Immature natural killer cell (primary cell): Measurements from ENCODE around the gene REEP1. TPM values are rescaled to one million over a fixed set of nuclear protein-coding genes. Genes with fewer than 3 reads are reported as not detected.
"Not testable (repeated sequence)": the region's sequence is repeated elsewhere in the genome, so short reads cannot be mapped to it uniquely, and the experiment has no call there.

Experiments
- DNase-seq, 3 donors: peaks; one replicate each; pipeline ENCODE4 v3.0.0; 2022; ENCODE audit warnings: mixed read lengths in 1 of 3
- H3K27ac Mint-ChIP-seq, 6 donors: one replicate each; pipeline ENCODE4 v1.8.0; 2020; ENCODE audit warnings: mixed read lengths in 6 of 6, mild to moderate bottlenecking in 5 of 6, inconsistent platforms in 4 of 6, moderate library complexity in 3 of 6
- H3K27me3 Mint-ChIP-seq, 3 donors: one replicate each; pipeline ENCODE4 v1.8.0; 2020 to 2021; ENCODE audit warnings: low read depth in 3 of 3, mild to moderate bottlenecking in 3 of 3, mixed read lengths in 3 of 3, moderate library complexity in 3 of 3, inconsistent platforms in 1 of 3
- H3K36me3 Mint-ChIP-seq, 3 donors: one replicate each; pipeline ENCODE4 v1.8.0; 2020; ENCODE audit warnings: mixed read lengths in 3 of 3, inconsistent platforms in 2 of 3, mild to moderate bottlenecking in 2 of 3
- H3K4me1 Mint-ChIP-seq, 2 donors: one replicate each; pipeline ENCODE4 v1.8.0; 2020; ENCODE audit warnings: inconsistent platforms in 2 of 2, mild to moderate bottlenecking in 2 of 2, mixed read lengths in 2 of 2, moderate library complexity in 1 of 2
- H3K4me3 Mint-ChIP-seq, 5 donors: one replicate each; pipeline ENCODE4 v1.8.0; 2020; ENCODE audit warnings: mild to moderate bottlenecking in 5 of 5, mixed read lengths in 5 of 5, inconsistent platforms in 3 of 5, moderate library complexity in 3 of 5
- H3K9me3 Mint-ChIP-seq, 6 donors: one replicate each; pipeline ENCODE4 v1.8.0; 2020; ENCODE audit warnings: mild to moderate bottlenecking in 6 of 6, mixed read lengths in 6 of 6, inconsistent platforms in 4 of 6, moderate library complexity in 3 of 6
- polyA plus RNA-seq, 3 donors: library from polyadenylated mRNA; unstranded; fragments of 300-500 nt; fragmentation: Illumina TruSeq; gene quantifications; one replicate each; pipeline ENCODE4 v1.2.3, GENCODE V29; 2021

Gene REEP1
- polyA plus RNA-seq, 3 donors from 2014 or later: not detected

DNA sequence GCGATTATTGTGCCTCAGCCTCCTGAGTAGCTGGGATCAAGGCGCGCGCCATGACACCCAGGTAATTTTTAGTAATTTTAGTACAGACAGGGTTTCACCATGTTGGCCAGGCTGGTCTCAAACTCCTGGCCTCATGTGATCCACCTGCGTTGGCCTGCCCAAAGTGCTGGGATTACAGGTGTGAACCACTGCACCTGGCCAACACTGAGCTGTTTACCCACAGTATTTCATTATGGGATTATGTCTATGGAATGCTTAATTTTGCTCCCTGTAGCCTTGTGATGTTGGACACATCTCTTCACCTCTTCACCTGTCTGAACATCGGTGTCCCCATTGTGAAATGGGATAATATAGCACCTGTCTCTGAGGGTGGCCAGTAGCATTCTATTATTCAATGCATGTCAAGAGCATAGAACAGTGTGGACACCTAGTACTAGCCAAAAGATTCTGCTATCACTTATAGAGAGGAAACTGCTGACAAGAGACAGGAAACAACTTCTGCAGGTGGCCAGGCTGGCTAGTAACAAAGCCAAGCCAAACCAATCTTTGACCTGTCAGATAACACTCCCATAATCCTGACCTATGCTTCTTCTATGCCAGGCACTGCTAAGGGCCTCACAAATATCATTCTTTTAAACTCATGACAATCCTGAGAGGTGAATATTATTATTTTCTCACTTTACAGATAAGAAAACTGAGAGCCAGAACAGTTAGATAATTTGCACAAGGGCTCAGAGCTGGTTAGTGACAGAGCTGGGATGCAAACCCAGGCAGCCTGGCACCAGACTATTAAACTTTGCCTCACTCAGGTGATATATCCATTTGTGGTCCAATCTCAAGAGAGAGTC, 29.4 kb upstream of the REEP1 start:
- Mint-ChIP-seq H3K4me3 (no peak overlapping the region), H3K9me3 (peaks cover 0 to 8% (median 2%) of the 10 kb centered on the region in 6 donors), H3K27me3 (peaks cover 0 to 3% (median 0%) of the 10 kb centered on the region in 3 donors), H3K36me3 (peaks cover 0 to 10% (median 0%) of the 10 kb centered on the region in 3 donors), H3K4me1 (peaks cover 2 to 8% of the 10 kb centered on the region in 2 donors), H3K27ac (no peak overlapping the region)
- no peak for DNase-seq

GRCh38 chr2:86364894-86365293, 27.5 kb upstream of the REEP1 start:
- Mint-ChIP-seq H3K4me3 (no peak overlapping the region), H3K4me1 (peaks cover 2 to 8% of the 10 kb centered on the region in 2 donors), H3K36me3 (peaks cover 0 to 8% (median 0%) of the 10 kb centered on the region in 3 donors), H3K9me3 (peaks cover 0 to 4% (median 0%) of the 10 kb centered on the region in 6 donors), H3K27me3 (peaks cover 0 to 3% (median 0%) of the 10 kb centered on the region in 3 donors), H3K27ac (no peak overlapping the region)
- no peak for DNase-seq

DNA sequence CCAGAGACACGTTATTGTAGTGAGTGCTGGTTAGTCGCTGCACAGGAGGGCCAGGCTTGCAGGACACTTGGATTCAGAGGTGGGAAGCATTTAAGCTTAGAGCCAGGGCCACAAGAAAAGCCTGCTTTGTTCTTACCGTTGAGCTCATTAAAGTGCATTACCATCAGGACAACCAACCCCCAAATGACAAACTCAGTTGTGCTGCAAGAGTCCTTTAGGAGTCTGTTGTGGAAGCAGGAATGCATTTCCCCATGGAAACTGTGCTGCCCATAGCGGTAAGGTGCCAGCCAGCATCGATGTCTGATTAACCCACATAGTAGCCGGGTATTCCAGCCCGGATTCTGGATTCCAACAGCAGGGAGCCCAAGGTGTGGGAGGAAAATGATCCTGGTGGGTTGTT, 23.4 kb upstream of the REEP1 start:
- Mint-ChIP-seq H3K4me3 (no peak overlapping the region), H3K9me3 (no peaks in the 10 kb centered on the region), H3K27me3 (peaks cover 0 to 11% (median 0%) of the 10 kb centered on the region in 3 donors), H3K27ac (no peak overlapping the region), H3K36me3 (no peaks in the 10 kb centered on the region), H3K4me1 (no peaks in the 10 kb centered on the region)
- DNase-seq: no peak

DNA sequence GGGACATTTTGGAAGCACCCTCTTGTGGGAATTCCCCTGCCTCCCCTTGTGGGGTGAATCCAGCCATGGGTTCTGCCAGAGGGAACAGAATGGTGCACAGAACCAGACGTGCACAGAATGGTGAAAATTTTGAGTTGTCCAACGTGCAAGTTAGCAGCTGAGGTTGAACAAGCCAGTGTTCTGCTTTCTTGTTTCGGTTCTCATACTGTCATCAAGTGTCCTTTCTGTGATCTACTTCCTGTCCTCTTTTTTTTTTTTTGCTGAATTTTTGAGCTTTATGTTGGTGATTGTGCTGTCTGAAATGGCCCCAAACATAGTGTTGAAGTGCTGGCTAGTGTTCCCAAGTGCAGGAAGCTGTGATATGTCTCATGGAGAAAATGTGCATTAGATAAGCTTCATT, 21.5 kb upstream of the REEP1 start:
- Mint-ChIP-seq H3K27ac (no peak overlapping the region), H3K4me1 (no peaks in the 10 kb centered on the region), H3K9me3 (no peaks in the 10 kb centered on the region), H3K36me3 (no peaks in the 10 kb centered on the region), H3K4me3 (no peak overlapping the region), H3K27me3 (peaks cover 0 to 16% (median 0%) of the 10 kb centered on the region in 3 donors)
- no peak for DNase-seq

DNA sequence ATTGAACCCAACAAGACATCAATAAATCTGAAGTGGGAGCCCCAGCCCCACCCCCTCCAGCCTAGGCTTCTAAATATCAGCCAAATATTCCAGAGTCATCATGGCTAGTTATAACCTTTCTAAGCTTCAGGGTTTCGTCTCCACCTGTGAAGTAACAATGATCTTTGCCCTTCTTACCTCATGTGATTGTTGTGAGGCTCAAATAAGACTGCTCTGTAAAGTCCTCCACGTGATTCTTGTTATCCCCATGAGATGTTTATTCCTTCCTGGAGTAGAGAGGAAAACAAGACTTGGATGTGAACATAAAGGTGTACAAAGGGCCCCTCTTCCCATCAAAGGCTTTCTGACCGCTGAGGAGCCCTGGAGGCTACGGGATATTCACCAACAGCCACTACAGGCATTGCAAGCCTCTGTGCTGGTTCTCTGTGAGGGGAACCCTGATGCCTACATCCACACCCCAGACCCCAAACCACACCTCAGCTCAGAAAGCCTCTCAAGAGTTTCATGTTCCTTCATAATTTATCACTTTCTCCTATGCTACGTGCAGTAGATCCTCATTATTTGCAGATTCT, 20.1 kb upstream of the REEP1 start:
- peaks cover 0 to 16% (median 1%) of the 10 kb centered on the region in 3 donors for H3K27me3 Mint-ChIP-seq
- no peak overlapping the region for H3K4me3 Mint-ChIP-seq
- H3K9me3 Mint-ChIP-seq: peaks cover 0 to 2% (median 0%) of the 10 kb centered on the region in 6 donors
- no peaks in the 10 kb centered on the region for H3K4me1 Mint-ChIP-seq
- no peaks in the 10 kb centered on the region for H3K36me3 Mint-ChIP-seq
- no peak overlapping the region for H3K27ac Mint-ChIP-seq
- DNase-seq: no peak

GRCh38 chr2:86352727-86353221, 15.3 kb upstream of the REEP1 start:
- Mint-ChIP-seq H3K27me3 (peaks cover 2 to 16% (median 5%) of the 10 kb centered on the region in 3 donors), H3K36me3 (no peaks in the 10 kb centered on the region), H3K4me1 (no peaks in the 10 kb centered on the region), H3K9me3 (peaks cover 0 to 2% (median 0%) of the 10 kb centered on the region in 6 donors), H3K27ac (no peak overlapping the region), H3K4me3 (no peak overlapping the region)
- DNase-seq: no peak

DNA sequence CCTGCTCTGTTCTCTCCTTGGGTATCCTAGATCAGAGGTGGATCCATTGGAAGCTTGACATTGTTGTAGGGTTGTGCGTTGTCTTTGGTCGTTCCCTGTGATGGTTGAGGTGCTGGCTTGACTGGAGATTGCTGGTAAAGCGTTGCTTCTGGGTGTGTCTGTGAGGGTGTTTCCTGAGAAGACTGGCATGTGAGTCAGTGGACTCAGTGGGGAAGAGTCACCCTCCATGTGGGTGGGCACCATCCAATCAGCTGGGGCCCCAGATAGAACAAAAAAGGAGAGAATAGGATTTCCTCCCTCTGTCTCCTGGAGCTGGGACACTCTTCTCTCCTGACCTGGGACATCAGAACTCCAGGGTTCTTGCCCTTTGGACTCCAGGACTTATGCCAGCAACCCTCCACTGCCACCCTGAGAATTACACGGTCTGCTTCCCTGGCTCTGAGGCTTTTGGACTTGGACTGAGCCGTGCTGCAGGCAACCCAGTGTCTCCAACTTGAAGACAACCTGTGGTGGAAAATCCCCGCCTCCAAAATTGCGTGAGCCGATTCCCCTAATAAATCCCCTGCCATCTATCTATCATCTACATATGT, 14.8 kb upstream of the REEP1 start:
- Mint-ChIP-seq H3K36me3 (no peaks in the 10 kb centered on the region), H3K4me1 (no peaks in the 10 kb centered on the region), H3K27ac (no peak overlapping the region), H3K4me3 (no peak overlapping the region), H3K27me3 (peaks cover 2 to 16% (median 5%) of the 10 kb centered on the region in 3 donors), H3K9me3 (peaks cover 0 to 2% (median 0%) of the 10 kb centered on the region in 6 donors)
- no peak for DNase-seq

DNA sequence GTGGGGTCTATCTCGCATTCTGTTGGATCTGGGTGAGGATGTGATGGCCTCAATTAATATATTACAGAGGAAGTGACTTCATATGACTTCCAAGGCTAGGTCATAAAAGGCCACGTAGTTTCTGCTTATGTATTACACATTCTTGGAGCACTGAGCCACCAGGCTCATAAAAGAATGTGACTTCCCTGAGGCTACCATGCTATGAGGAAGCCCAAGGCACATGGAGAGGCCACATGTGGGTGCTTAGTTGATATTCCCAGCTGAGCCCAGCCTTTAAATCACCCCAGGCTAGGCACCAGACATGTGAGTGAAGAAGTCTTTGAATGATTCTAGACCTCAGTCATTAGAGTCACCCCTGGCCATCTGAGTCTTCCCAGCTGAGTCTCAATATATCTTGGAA, 13.3 kb upstream of the REEP1 start:
- no peak overlapping the region for H3K27ac Mint-ChIP-seq

DNA sequence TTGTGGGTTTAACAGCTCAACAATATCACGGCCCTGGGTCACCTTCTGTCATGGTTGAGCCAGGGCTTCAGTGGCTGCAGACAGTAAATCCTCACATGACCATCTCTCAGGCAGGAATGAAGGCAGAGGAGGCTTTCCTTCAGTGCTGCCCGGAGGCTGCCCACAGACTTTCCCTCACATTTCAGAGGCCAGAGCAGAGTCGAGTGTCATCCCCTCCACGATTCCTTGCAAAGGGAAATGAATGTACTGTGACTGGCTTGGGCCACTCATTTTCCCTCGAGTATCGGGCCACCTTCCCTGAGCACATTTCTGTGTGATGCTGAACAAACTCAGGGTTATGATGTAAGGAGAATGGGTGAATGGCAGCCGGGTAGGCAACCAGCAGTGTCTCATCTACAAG, 10.0 kb upstream of the REEP1 start:
- H3K9me3 Mint-ChIP-seq: peaks cover 0 to 3% (median 2%) of the 10 kb centered on the region in 6 donors
- no peaks in the 10 kb centered on the region for H3K36me3 Mint-ChIP-seq
- H3K4me1 Mint-ChIP-seq: no peaks in the 10 kb centered on the region
- H3K27ac Mint-ChIP-seq: no peak overlapping the region
- peaks cover 5 to 19% (median 11%) of the 10 kb centered on the region in 3 donors for H3K27me3 Mint-ChIP-seq
- DNase-seq: no peak
- no peak overlapping the region for H3K4me3 Mint-ChIP-seq

More for the DNA sequence above, 13.3 kb upstream of the REEP1 start:
- Mint-ChIP-seq H3K9me3 (peaks cover 0 to 2% (median 0%) of the 10 kb centered on the region in 6 donors), H3K36me3 (no peaks in the 10 kb centered on the region), H3K4me1 (no peaks in the 10 kb centered on the region), H3K4me3 (no peak overlapping the region), H3K27me3 (peaks cover 2 to 22% (median 8%) of the 10 kb centered on the region in 3 donors)
- DNase-seq: no peak

- not testable (repeated sequence) for H3K4me3 Mint-ChIP-seq, H3K27ac Mint-ChIP-seq, DNase-seq, H3K4me1 Mint-ChIP-seq, H3K36me3 Mint-ChIP-seq
- H3K9me3 Mint-ChIP-seq: peaks cover 10 to 18% (median 15%) of the 10 kb centered on the region in 6 donors
- peaks cover 6 to 28% (median 13%) of the 10 kb centered on the region in 3 donors for H3K27me3 Mint-ChIP-seq
Observed at GRCh38 chr2:86345783-86346370, 8.5 kb upstream of the REEP1 start.

- H3K4me3 Mint-ChIP-seq: no peak overlapping the region
- no peaks in the 10 kb centered on the region for H3K4me1 Mint-ChIP-seq
- no peak overlapping the region for H3K27ac Mint-ChIP-seq
- H3K36me3 Mint-ChIP-seq: peaks cover 0 to 9% (median 4%) of the 10 kb centered on the region in 3 donors
- no peak for DNase-seq
- H3K27me3 Mint-ChIP-seq: peaks cover 13 to 26% (median 15%) of the 10 kb centered on the region in 3 donors
- peaks cover 10 to 22% (median 19%) of the 10 kb centered on the region in 6 donors for H3K9me3 Mint-ChIP-seq
Observed at GRCh38 chr2:86344404-86344803, 7.0 kb upstream of the REEP1 start.

DNA sequence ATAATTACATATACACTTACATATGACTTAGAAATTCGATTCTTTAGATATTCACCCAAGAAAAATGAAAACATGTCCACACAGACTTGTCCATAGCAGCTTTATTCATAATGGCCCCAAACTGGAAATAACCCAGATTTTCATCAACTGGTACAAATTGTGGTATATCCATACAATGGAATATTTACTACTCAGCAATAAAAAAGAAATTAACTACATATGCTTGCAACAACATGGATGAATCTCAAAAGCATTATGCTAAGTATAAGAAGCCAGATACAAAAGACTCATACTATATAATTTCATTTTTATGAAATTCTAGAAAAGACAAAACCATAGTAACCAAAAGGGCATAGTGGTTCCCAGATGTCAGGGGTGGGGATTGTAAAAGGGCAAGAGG, 5.1 kb upstream of the REEP1 start:
- peaks cover 6% of the 10 kb centered on the region in 2 donors for H3K4me1 Mint-ChIP-seq
- H3K9me3 Mint-ChIP-seq: peaks cover 10 to 22% (median 19%) of the 10 kb centered on the region in 6 donors
- DNase-seq: no peak
- no peak overlapping the region for H3K27ac Mint-ChIP-seq
- H3K36me3 Mint-ChIP-seq: peaks cover 0 to 12% (median 4%) of the 10 kb centered on the region in 3 donors
- H3K4me3 Mint-ChIP-seq: no peak overlapping the region
- H3K27me3 Mint-ChIP-seq: peaks cover 16 to 24% (median 21%) of the 10 kb centered on the region in 3 donors

DNA sequence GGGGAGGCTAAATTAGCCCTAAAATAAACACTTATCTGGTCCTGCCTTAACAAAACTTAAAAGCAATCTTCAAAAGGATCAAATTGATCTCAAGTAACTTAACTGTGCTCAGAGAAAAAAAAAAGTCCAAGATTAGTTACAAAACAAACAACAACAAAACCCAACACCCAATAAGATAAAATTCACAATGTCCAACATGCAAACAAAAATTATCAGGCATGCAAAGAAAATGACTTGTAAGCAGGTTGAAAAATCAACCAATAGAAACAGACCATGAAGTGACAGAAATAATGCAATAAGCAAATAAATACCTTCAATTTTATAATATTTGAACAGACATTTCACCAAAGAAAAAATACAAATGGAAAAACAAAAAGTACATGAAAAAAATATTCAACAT, 4.0 kb upstream of the REEP1 start:
- H3K4me3 Mint-ChIP-seq: no peak overlapping the region
- no peak for DNase-seq
- H3K27me3 Mint-ChIP-seq: peaks cover 16 to 23% (median 23%) of the 10 kb centered on the region in 3 donors

More for the DNA sequence above, 4.0 kb upstream of the REEP1 start:
- Mint-ChIP-seq H3K9me3 (peaks cover 10 to 22% (median 19%) of the 10 kb centered on the region in 6 donors), H3K36me3 (peaks cover 0 to 12% (median 4%) of the 10 kb centered on the region in 3 donors), H3K27ac (no peak overlapping the region), H3K4me1 (peaks cover 6 to 7% of the 10 kb centered on the region in 2 donors)
